Activated CD4-positive, alpha-beta memory T cell treated with anti-CD3 and anti-CD28 coated beads, Interleukin-2, amount 10 ng/mL, durations not matched to agents 7 days and 5 days (primary cell): Measurements from ENCODE around the gene SMIM12. TPM values are rescaled to one million over a fixed set of nuclear protein-coding genes. Genes with fewer than 3 reads are reported as not detected.

Experiments
- CTCF ChIA-PET: fragments of 350-600 bp; sonication (Branson Sonifier 250); formaldehyde crosslinking; loops from one replicate; lab custom pipeline; 2021; ENCODE audit warnings: antibody characterized with exemption, inconsistent platforms; lab: Charles Lee
- POLR2A ChIA-PET: fragments of 350-600 bp; sonication (Branson Sonifier 250); formaldehyde crosslinking; loops from one replicate; lab custom pipeline; 2021; ENCODE audit warnings: antibody characterized with exemption; lab: Charles Lee
- DNase-seq: peaks from one replicate; pipeline ENCODE4 v3.0.0-alpha.2; 2020
- H3K27ac Mint-ChIP-seq: one replicate; pipeline ENCODE4 v1.8.0; 2021; ENCODE audit warnings: mild to moderate bottlenecking, mixed read lengths
- H3K27me3 Mint-ChIP-seq: one replicate; pipeline ENCODE4 v1.8.0; 2021; ENCODE audit warnings: mixed read lengths
- H3K36me3 Mint-ChIP-seq: one replicate; pipeline ENCODE4 v1.8.0; 2021; ENCODE audit warnings: low read depth, mixed read lengths
- H3K4me1 Mint-ChIP-seq: one replicate; pipeline ENCODE4 v1.8.0; 2021; ENCODE audit warnings: mixed read lengths
- H3K4me3 Mint-ChIP-seq: one replicate; pipeline ENCODE4 v1.8.0; 2021; ENCODE audit warnings: mild to moderate bottlenecking, mixed read lengths
- H3K9me3 Mint-ChIP-seq: one replicate; pipeline ENCODE4 v1.8.0; 2021; ENCODE audit warnings: mixed read lengths
- total RNA-seq, 2 experiments: library from RNA; stranded (reverse); gene quantifications; one replicate each; pipeline ENCODE4 v1.2.3, GENCODE V29; 2021

The SMIM12 gene
- total RNA-seq, 2 experiments from 2014 or later: 45.9 to 48.5 TPM

DNA sequence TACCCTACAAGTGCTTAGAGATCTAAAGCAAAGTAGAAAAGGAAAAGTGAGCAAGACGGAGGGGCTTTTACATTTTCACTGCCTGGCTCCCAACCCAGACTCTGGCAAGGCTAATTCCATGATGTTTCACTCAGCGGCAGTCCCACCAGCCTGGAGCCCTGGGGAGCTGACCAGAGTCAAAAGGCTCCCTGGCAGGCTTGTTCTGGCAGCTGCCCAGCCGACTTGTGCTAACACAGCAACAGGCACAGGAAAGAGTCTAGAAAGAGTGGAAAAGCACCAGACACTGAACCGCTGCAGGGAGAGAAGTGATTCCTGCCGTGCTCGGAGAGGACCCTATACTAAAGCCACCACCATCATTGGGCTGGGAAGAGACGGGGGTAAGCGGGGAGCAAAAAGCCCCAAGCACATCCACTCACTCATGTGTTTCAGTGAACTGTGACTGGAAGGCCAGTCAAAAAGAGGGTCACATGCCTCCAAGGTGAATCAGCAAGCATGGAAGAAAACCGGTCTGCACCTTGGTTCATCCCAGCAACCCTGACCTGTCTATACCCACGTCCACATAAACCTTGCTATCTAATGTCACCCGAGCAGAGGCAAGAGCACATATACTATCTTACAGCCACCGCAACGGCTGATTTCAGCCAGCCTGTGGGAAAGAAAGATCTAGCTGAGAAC, 8.0 kb downstream of the SMIM12 start:
- CTCF ChIA-PET: interaction anchor here (0.8 to 2.5 kb wide), 7 partner anchors 8 to 246 kb away, joined by 3 to 38 read pairs (median 5); no protein-coding TSS in a partner anchor
- H3K9me3 Mint-ChIP-seq: no peaks in the 10 kb centered on the region
- POLR2A ChIA-PET: no interaction called here
- H3K36me3 Mint-ChIP-seq: peaks cover 41% of the 10 kb centered on the region
- no peak overlapping the region for H3K27ac Mint-ChIP-seq
- no peak overlapping the region for H3K4me3 Mint-ChIP-seq
- peaks cover 11% of the 10 kb centered on the region for H3K4me1 Mint-ChIP-seq
- DNase-seq: no peak
- no peaks in the 10 kb centered on the region for H3K27me3 Mint-ChIP-seq

DNA sequence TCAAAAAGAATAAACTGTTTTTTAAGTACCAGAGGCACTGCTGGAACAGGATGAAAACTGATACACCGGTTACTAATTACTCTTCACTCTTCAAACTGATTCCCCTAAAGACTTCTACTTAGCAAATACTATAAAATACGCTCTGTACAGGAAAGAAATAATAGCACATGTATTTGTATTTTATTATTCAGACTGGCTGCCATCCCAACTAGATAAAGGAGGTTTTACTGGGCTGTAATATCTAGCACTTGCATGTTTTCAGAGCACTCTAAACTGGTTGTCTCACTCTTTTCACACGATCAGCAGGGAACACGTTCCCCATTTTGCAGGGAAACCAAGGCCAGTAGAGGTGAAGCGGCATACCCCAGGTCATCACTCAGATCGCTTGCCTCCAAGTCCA, 9.2 kb downstream of the SMIM12 start:
- Mint-ChIP-seq H3K36me3 (peaks cover 36% of the 10 kb centered on the region), H3K4me3 (no peak overlapping the region), H3K9me3 (no peaks in the 10 kb centered on the region), H3K27ac (no peak overlapping the region), H3K27me3 (no peaks in the 10 kb centered on the region), H3K4me1 (peaks cover 8% of the 10 kb centered on the region)
- ChIA-PET CTCF (interaction anchor here (0.7 to 1.0 kb wide), 2 partner anchors 10 to 134 kb away, joined by 3 read pairs; no protein-coding TSS in a partner anchor), POLR2A (no interaction called here)
- DNase-seq: no peak

DNA sequence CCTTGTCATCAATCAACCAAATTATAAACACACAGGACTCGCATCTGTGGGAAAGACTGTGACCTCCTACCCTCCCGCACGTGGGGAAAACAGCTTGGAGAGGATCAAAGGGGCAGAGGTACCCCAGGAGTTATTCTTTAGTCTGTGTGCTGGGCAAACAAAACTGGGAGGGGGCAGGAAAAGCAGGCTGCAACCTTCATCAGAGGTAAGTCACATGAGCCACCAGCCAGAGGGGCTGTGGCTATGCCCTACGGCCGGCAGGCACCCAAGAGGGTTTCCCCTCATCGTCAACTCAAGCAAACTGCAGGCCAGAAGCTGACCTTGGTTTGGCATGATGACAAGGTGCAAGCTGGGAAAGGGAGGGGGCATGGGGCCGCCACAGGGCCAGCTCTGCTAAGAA, 12.5 kb downstream of the SMIM12 start:
- Mint-ChIP-seq H3K27me3 (no peaks in the 10 kb centered on the region), H3K36me3 (peaks cover 18% of the 10 kb centered on the region), H3K27ac (no peak overlapping the region), H3K4me3 (no peak overlapping the region), H3K4me1 (peaks cover 10% of the 10 kb centered on the region), H3K9me3 (no peaks in the 10 kb centered on the region)
- ChIA-PET POLR2A (no interaction called here), CTCF (no interaction called here)
- no peak for DNase-seq

DNA sequence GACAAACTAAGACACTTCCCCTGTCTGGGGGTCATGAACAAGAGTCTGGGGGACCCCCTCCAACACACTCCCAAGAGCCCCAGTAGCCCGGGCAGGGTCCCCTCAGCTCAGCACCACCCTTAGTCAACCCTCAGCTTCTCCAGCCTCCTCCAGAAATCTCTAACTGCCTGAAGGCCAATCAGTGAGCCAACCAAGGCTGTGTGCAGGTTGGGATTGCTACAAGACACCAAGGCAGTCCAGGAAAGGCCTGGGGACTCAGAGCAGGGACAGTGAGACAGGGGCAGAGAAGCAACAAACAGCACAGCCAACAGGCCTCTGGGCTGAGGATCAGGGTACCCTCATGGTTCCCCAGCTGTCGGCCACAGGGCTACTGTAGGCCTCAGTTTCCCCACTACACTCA, 13.3 kb downstream of the SMIM12 start:
- peaks cover 10% of the 10 kb centered on the region for H3K4me1 Mint-ChIP-seq
- ChIA-PET POLR2A (no interaction called here), CTCF (no interaction called here)
- DNase-seq: no peak
- no peaks in the 10 kb centered on the region for H3K27me3 Mint-ChIP-seq
- H3K4me3 Mint-ChIP-seq: no peak overlapping the region
- peaks cover 15% of the 10 kb centered on the region for H3K36me3 Mint-ChIP-seq
- no peaks in the 10 kb centered on the region for H3K9me3 Mint-ChIP-seq
- no peak overlapping the region for H3K27ac Mint-ChIP-seq

DNA sequence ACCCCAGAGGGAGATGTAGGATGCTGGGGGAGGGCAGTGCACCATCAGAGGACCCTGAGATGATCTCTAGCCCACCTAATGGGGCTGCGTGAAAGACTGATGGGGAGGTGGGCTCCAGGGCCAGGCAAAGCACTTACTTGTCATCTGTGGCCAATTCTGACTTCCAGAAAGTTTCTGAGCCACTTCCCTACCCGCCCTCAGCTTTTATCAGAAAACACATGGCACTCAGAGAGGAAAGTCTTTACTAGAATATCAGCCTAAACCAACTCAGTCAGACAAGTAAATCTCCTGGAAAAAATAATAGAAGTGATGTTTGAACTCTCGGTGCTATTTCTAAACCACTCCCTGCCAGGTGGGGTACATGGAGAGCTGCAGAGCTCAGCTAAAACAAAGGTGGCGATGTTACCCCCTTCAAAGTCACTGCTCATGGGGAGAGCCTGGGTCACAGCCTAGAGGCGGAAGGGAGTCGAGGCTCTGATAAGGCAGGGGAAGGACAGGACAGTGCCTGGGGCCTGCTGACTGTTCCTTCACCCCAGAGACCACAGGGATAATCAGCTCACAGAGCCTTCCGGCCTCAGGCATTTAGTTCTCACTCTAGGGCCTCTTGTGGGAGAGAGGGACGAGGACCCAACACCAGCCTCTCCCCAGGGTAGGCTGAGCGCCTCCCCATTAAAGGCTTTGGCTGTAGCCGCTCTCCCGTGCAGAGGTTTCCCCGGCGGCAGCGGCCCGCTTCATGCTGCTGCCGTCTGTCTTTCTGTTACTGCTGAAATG, 14.2 kb downstream of the SMIM12 start:
- Mint-ChIP-seq H3K36me3 (peaks cover 9% of the 10 kb centered on the region), H3K4me3 (no peak overlapping the region), H3K27ac (no peak overlapping the region), H3K4me1 (peaks cover 10% of the 10 kb centered on the region), H3K27me3 (no peaks in the 10 kb centered on the region), H3K9me3 (no peaks in the 10 kb centered on the region)
- POLR2A ChIA-PET: no interaction called here
- CTCF ChIA-PET: interaction anchor here (0.8 to 1.7 kb wide), 2 partner anchors 7 to 58 kb away, joined by 5 read pairs; no protein-coding TSS in a partner anchor
- no peak for DNase-seq

DNA sequence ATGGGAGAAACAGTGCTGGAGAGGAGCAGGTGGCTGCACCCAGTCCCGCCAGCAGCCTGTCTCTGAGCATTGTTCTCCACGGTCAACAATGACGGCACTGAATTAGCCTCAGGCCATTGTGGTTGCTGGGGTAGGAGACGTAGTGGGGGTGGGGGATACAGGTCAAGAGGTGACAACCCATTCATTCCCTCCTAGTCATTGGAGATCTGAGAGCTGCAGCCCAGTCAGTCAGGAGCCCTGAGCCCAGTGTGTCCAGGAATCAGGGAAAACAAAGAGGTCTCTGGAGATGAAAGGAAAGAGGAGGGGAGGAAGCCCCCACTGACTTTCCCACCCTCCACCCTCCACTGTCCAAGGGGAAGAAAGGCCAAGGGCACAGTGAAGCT, 15.3 kb downstream of the SMIM12 start:
- Mint-ChIP-seq H3K4me1 (peaks cover 10% of the 10 kb centered on the region), H3K27me3 (no peaks in the 10 kb centered on the region), H3K36me3 (peaks cover 3% of the 10 kb centered on the region), H3K4me3 (no peak overlapping the region), H3K9me3 (no peaks in the 10 kb centered on the region), H3K27ac (no peak overlapping the region)
- DNase-seq: no peak
- ChIA-PET POLR2A (interaction anchor here (1.3 kb wide), 1 partner anchor 16 kb away, joined by 3 read pairs; the partner anchor contains the start of gene SMIM12), CTCF (interaction anchor here (1.7 kb wide), 1 partner anchor 8 kb away, joined by 5 read pairs; no protein-coding TSS in a partner anchor)

DNA sequence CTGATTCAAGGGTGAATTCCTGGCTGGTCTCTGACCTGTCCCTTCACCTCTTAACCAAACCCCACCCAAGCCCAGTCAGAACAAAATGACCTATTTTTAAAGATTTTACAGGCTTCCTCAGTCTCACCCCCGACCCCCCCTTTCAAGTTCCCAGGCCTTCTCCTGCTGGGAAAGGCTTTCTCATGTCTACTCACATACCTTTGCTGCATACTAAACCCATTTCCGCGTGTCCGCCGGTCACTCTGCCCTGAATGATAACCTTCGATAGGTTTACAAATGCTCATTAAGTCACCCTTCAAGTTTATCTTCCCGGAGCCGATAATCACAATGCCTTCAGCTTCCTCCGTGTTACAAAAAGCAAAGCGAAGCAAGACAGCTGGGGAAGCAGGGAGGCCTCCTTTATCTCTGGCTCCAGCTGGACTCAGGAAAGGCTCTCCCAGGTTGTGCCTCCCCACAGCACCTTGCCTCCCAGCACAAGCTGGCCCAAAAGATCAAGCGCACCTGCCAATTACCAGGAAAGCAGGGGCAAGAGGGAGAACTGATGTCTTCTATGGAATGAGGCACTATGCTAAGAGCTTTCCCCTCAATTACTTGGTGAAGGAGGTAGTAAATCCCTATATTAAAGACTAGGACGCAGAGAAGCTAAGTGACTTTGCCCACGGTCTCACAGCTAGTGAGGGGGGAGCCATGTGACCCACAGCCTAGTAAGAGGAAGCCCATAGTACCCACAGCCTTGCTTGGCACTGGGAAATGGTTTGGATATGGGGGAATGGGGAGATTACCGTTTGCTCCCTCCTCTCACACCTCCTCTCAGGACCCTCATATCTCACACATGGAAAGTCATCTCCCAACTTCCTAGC, 15.9 kb downstream of the SMIM12 start:
- no peak overlapping the region for H3K4me3 Mint-ChIP-seq
- POLR2A ChIA-PET: interaction anchor here (1.3 kb wide), 1 partner anchor 16 kb away, joined by 3 read pairs; the partner anchor contains the start of gene SMIM12
- peaks cover 10% of the 10 kb centered on the region for H3K4me1 Mint-ChIP-seq
- CTCF ChIA-PET: interaction anchor here (1.7 kb wide), 1 partner anchor 9 kb away, joined by 5 read pairs; no protein-coding TSS in a partner anchor
- DNase-seq: no peak
- H3K27me3 Mint-ChIP-seq: no peaks in the 10 kb centered on the region
- no peaks in the 10 kb centered on the region for H3K9me3 Mint-ChIP-seq
- no peak overlapping the region for H3K27ac Mint-ChIP-seq
- H3K36me3 Mint-ChIP-seq: no peaks in the 10 kb centered on the region

DNA sequence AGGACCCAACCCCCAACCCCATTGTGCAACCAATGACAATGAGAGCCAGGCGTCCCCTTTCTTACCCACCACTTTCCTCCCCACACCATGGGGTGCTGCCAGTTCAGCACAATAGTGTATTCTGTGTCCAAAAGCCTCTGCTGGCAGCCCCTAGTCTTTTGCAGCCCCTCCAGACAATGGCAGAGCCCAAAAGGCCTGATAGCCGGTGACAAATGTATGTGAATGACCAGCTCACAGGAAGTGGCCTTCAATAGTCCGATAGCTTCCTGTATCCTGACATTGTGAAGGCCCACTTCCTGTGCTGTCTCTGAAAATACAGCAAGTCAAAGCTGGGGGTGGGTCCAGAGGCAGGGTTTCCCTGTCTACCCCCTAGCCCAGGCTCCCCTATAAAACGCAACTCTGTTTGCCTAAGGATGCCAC, 16.6 kb downstream of the SMIM12 start:
- Mint-ChIP-seq H3K27ac (no peak overlapping the region), H3K27me3 (no peaks in the 10 kb centered on the region), H3K9me3 (no peaks in the 10 kb centered on the region), H3K4me3 (no peak overlapping the region), H3K4me1 (peaks cover 10% of the 10 kb centered on the region), H3K36me3 (no peaks in the 10 kb centered on the region)
- ChIA-PET POLR2A (no interaction called here), CTCF (no interaction called here)
- no peak for DNase-seq

DNA sequence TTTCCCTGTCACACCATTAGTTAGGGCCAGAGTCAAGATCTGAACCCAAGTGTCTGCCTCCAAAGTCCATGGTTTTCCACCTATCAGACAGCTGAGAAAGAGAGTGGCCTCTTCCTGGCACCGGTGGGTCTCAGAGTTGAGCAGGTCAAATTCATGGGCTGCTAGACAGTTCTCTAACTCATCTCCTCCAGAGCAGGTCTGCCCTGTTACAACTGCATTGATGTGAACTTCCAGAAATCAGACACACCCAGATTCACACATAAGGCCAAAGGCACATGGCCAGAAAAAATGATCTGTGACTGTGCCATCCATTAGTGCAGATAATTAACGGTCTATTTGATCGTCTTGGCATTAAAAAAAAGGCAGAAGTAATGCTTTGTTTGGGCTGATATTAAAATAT, 17.5 kb downstream of the SMIM12 start:
- H3K27me3 Mint-ChIP-seq: no peaks in the 10 kb centered on the region
- H3K27ac Mint-ChIP-seq: no peak overlapping the region
- no peaks in the 10 kb centered on the region for H3K9me3 Mint-ChIP-seq
- H3K36me3 Mint-ChIP-seq: no peaks in the 10 kb centered on the region
- DNase-seq: no peak
- H3K4me3 Mint-ChIP-seq: no peak overlapping the region
- ChIA-PET CTCF (interaction anchor here (1.0 kb wide), 1 partner anchor 10 kb away, joined by 3 read pairs; no protein-coding TSS in a partner anchor), POLR2A (no interaction called here)
- H3K4me1 Mint-ChIP-seq: peaks cover 10% of the 10 kb centered on the region

DNA sequence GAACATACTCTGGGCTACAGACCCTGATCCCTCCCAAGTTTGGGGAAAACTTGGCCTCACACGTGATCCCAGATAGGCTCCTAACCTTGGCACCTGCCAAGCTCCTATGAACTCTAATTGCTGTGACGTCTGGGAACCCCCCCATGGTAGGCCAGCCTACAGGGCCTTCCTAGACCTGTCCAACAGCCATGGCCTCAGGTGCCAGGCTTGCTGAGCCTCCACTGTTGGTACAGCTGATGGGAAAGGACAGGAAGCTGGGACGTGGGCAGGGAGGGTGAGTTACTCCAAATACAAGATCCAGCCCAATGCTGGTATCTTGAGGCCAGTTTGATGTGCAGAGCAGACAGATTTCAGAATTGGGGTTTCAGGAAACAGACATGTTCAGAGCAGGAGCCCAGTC, 19.1 kb downstream of the SMIM12 start:
- DNase-seq: no peak

DNA sequence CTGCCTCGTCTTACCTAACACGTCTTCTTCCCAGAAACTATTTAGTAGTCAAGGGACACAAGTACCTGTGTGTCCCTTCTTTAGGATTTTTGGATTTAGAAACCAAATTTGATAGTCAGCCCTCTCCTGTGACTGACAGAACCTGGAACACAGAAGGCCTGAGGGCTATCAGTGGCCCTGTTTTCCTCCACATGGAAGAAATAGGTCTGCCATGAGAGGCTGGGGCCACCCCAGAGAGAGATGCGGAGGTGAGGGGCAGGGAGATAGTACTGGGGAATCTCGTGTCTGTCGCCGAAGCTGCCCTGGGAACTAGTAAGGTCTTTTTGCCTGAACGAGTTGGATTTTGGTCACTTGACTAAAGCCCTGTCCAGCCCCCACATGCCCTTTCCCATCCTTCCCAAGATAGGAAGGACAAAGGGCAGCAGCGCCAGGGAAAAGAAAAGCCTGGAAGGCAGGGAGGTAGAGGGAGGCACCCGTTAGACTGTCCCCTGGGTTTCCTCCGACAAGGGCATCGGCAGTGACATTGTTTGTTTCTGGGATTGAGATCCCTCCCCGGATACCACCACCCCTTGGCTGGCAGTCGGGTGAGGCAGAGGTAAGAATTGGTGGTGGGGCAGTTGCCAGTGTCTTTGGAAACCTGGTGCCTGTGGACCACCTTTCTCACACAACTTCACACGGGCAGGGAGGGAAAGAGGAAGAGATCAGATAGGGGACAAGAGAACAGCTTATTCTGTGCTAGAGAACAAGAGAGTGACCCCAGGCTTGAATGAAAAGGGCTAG, 19.8 kb downstream of the SMIM12 start:
- H3K4me1 Mint-ChIP-seq: peaks cover 10% of the 10 kb centered on the region
- H3K36me3 Mint-ChIP-seq: no peaks in the 10 kb centered on the region
- H3K9me3 Mint-ChIP-seq: no peaks in the 10 kb centered on the region
- no peak overlapping the region for H3K4me3 Mint-ChIP-seq
- no peak for DNase-seq
- ChIA-PET POLR2A (no interaction called here), CTCF (no interaction called here)
- no peaks in the 10 kb centered on the region for H3K27me3 Mint-ChIP-seq
- H3K27ac Mint-ChIP-seq: no peak overlapping the region

More for the DNA sequence above, 19.1 kb downstream of the SMIM12 start:
- H3K27ac Mint-ChIP-seq: no peak overlapping the region
- no peaks in the 10 kb centered on the region for H3K27me3 Mint-ChIP-seq
- no peak overlapping the region for H3K4me3 Mint-ChIP-seq
- H3K36me3 Mint-ChIP-seq: no peaks in the 10 kb centered on the region
- POLR2A ChIA-PET: no interaction called here
- peaks cover 10% of the 10 kb centered on the region for H3K4me1 Mint-ChIP-seq
- CTCF ChIA-PET: no interaction called here
- no peaks in the 10 kb centered on the region for H3K9me3 Mint-ChIP-seq

DNA sequence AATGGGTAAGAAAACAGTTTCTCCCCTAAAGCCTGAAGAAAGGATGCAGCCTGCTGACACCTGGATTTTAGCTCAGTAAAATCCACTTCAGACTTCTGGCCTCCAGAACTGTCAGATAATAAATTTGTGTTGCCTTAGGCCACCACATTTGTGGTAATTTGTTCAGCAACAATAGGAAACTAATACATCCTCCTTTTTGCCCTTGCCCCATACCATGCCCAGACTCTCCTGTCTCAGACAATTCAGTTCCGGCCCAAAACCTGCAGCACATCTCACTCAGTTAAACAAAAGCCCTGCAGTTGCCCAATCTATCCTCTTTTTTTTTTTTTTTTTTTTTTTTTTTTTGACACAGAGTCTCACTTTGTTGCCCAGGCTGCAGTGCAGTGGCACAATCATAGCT, 25.8 kb downstream of the SMIM12 start:
- CTCF ChIA-PET: interaction anchor here (1.5 kb wide), 1 partner anchor 19 kb away, joined by 5 read pairs; no protein-coding TSS in a partner anchor
- Mint-ChIP-seq H3K4me1 (no peaks in the 10 kb centered on the region), H3K9me3 (no peaks in the 10 kb centered on the region)

More for the DNA sequence above, 25.8 kb downstream of the SMIM12 start:
- no peak for DNase-seq
- no peaks in the 10 kb centered on the region for H3K36me3 Mint-ChIP-seq
- POLR2A ChIA-PET: no interaction called here
- H3K27ac Mint-ChIP-seq: no peak overlapping the region
- H3K27me3 Mint-ChIP-seq: no peaks in the 10 kb centered on the region
- no peak overlapping the region for H3K4me3 Mint-ChIP-seq
